AML-193 (cell line): ENCODE measurements around the gene HOXB3.

Experiments
- DNase-seq, 2 experiments: peaks; one replicate each; lab custom pipeline; 2025; lab: John Stamatoyannopoulos, UW

HOXB3 gene

DNA sequence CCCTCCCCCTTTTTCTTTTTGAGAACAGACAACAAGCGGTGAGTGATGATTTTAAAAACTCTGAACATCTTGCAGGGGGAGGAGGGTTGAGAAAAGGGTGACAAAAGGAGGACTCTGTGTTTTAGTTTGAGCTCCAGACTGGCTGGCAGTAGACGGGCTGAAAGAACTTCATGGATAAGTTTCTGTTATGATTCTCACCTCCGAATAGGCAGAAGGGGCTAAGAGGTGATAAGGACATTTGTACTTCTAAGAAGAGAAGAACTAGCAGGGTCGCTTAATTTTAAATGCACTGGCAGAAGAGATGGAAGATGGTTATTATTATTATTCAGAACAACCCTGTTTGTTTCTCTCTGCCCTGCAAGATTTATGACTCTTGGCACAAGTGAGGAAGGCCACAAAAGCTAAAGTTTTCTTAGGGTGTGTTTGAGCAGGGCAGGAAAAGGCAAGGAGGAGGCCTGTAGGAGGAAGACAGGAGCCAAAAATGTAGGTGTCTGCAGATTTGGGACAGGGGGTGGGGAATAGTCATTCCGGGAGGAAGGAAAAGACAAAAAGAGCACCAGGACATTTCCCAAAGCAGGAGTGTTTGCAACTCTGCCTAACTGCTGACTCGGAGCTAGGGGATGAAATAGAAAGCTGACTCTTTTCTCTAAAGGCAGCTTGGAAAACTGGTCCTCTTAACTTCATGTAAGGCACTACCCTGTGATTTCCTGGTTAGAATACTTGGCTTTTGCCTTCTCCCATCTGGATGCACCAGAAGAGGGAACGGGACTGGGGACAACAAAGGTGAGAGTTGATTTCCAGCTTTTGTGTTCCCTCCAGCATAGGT, 33.3 kb downstream of the HOXB3 start:
- DNase-seq = no peak

DNA sequence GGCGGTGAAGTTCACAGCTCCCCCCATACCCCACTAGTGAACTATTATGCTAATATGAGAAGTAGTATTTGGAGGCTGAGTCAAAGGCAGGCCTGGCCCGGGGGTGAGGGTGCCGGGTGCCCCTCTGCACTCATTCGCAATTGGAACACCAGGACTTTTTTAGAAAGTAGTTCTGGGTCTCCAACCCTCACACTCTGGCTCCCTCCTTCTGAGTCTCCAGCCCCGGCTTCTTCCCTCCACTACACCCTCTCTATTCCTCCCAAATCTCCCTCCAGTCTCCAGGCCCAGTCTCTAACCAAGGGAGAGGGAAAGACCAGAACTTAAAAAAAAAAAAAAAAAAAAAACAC, 33.8 kb downstream of the HOXB3 start:
- DNase-seq = no peak

DNA sequence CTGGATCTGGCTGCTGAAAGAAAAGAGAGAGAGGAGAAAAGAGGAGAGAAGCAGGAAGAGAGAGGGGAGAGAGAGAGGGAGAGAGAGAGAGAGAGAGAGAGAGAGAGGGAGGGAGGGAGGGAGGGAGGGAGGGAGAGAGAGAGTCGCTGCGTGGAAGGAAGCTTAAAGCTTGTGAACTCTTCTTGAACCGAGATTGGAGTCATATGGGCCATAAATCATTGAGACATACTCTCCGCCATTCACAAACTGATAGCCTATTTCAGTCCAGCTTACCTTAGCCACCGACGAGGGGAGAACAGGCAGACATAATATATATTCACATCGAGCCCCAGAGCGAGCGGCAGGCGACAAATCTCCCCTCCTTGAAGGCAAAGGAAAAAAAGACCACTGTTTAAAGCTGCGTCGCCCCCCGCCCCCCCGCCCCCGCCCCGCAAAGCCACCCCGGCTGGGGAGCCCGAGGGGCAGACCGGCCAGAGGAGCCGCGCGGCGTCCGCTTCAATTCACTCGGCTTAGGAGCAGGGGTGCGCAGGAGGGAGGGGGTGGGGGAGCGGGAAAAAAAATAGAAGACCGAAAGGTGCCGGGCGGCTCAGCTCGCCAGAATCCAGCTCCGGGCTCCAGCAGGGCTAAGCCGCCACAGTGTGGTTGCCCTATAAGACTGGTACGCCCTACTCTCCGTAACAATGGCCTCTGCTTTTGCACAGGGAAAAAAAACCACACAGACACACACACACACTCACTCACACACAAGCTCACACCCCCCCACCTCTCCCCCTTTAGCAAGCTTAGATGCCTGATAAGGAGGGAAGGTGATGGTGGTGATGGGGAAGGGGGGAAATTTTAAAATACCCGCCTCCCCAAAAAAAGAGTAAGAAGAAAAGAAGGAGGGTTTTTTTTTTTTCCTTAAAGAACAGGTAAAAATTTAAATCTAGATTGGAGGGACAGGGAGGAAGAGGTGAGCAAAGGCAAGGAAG, 34.5 kb downstream of the HOXB3 start:
- DNase-seq = no peak

DNA sequence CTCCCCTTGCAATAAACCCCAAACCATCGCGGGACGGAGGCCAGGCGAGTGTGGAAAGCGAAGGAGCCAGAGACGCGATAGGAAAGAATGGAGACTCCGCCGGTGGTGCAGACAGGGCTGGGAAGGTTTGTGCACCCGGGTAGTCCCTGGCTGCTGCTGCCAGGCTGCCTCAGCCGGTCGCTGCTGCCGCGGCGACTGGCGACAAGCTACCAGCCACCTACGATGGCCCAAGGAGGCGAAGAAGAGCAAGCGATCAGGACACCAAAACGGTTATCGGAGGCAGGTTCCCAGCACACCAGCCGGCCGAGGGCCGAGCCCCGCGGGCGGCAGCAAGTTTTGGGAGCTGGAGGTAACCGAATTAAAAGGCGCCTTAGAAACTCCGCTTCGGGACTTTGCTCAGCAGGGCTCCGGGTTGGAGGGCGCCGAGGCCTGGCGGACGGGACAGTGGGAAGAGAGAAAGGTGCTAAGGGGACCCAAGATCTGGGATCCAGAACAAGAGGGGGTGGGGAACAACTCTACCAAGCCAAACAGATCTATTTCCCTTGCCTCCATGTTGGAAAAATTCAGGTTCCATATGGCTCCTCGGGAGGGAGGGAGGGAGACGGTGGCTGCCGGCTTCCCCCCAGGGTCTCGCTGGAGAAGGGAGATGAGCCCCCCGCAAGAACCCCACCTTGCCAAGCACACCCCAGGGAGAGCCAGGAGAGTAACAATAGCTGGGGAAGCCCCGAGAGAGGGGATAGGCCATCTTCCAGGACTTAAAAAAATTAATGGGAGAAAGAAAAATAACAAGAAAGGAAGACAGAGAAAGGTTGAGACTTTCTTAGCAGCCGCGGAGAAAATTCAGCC, 35.4 kb downstream of the HOXB3 start:
- DNase-seq = no peak

DNA sequence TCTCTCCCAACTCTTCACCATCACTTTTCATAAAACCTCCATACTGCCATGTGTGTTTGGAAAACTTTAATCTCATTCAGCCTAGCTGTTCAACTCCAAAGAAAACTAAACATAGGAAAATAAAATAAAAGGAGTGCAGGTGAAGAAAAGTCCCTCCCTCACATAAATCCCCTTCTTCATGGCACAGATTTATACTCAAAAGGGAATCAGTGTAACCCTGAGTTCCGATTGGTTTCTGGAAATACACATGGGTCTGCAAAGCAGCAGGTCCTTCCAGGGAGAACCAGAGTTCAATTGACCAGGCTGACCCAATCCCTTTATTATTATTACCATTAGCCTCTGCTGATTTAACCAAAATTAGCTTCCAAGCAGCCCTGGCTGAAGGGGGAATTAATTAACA, 36.2 kb downstream of the HOXB3 start:
- DNase-seq = no peak

DNA sequence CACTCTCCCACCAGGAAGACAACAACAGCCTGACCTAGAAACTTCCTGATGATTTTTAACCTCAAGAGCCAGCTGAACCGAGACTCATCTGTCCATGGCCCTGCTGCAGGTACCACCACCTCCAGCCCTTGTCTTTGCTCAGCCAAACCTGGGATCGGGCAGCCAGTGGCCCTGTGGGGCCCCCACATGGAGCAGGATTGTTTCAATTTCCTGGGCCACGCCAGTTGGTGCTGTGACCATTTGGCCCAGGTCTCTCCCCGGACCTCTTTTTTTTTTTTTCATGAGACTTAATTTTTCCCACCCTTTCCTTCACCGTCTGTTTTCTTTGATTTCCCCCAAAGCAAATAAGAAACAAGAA, 36.9 kb downstream of the HOXB3 start:
- no peak for DNase-seq

DNA sequence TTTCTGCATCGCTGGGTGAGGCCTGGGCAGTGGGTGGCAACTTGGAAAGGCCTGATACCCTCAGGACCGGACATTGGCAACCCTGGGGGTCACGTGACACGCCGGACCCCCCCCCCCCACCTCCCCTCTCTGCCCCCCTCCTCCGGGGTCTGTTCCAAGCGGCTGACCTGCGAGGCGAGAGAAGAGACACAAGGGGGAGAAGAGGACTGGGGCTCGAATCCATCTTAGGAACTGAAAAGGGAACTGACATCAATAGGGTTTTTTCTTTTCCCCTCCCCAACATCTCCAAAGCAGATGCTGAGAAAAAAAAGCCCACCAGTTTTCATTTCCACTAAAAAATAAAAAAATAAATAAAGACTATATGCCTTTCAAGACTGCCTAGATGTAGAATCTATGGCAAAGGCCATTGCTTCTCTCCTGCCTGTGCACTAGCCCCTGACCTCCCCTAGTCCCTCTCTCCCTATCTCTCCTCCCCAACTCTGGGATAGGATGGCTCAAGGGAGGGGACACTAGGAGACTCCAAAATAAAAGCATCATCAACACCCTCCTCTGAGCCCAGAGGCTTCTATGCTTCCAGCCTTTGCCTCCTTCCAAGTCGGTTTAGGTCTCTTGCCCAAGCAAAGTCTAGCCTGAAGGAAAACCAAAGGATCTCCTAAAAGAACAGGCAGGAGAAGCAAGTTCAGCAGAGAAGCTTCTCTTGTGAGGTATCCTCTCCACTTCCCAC, 37.4 kb downstream of the HOXB3 start:
- no peak for DNase-seq

DNA sequence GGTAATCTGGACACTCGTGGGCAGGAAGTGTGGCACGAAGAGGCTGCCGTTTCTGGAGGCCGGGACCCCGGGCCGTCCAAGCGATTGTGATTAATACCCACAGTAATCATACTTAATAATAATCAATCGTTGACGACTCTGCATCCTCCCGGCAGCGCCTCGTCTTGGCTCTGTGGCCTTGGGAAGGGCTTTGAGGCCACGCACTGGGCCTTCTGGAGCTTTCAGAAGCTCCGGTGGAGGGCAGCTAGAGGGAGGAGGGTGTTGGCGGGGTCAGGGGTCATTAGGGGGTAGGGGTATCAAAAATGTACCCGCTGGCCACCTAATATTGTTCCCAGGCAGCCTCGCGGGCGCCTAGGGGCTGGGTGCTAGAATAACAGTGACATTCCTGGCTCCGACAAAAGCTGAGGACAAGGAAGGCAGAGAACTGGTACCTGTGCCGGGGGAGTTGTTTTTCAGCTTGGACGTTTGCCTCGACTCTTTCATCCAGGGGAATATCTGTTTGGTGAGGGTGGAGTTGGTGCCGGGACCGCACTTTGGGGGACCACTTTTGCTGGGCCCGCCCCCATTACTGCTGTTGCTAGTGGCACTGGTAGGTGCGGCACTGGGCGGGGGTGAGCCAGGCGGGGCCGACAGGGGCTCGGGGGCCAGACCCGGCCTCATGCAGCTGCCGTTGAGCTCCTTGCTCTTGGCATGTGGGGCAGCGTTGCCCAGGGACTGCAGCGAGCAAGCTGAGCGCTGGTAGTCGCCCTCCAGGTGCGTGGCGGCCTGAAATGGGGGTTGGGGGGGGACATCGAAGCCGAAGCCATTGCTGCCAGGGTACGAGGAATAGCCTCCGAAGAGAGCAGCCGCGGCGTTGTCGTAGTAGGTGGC, 38.2 kb downstream of the HOXB3 start:
- no peak for DNase-seq

DNA sequence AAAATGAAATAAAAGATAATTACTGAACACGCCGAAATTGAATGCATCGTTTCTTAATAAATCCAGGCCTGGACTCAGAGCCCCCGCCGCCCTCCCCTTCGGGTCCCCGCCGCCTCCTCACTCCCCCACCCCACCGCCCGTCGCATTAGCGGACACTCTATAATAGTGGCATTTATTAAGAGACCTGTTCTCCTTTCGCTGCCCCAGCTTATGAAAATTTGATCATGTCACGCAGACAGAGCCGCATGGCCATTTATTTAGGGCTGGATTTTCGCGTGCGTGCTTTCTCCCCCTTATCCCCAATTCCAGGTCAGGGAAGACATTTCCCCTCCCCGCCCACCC, 38.9 kb downstream of the HOXB3 start:
- no peak for DNase-seq

DNA sequence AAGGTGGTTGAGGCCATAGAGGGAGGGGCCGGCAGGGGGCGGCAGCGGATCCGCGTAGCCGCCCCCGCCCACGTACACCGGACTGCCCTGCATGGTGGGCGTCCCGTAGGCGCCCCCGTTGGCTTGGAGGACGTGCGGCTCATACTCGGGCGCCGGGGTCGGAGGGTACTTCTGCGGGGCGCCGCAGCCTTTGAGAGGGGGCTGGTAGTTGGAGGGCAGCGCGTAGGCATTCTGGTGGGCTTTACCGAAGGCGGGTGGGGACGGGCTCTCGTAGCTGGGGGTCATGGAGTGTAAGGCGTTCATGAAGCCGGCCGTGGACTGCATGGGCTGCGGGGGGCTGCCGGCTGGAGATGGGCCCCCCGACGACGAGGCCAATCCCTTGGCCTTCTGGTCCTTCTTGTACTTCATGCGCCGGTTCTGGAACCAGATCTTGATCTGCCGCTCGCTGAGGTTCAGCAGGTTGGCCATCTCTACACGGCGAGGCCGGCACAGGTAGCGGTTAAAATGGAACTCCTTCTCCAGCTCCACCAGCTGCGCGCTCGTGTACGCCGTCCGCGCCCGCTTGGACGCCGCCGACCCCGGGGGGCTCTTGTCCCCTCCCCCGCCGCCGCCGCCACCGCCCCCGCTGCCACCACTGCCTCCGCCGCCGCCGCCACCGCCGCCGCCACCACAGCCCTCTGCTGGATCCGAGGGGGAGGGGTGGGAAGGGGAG, 39.4 kb downstream of the HOXB3 start:
- no peak for DNase-seq

DNA sequence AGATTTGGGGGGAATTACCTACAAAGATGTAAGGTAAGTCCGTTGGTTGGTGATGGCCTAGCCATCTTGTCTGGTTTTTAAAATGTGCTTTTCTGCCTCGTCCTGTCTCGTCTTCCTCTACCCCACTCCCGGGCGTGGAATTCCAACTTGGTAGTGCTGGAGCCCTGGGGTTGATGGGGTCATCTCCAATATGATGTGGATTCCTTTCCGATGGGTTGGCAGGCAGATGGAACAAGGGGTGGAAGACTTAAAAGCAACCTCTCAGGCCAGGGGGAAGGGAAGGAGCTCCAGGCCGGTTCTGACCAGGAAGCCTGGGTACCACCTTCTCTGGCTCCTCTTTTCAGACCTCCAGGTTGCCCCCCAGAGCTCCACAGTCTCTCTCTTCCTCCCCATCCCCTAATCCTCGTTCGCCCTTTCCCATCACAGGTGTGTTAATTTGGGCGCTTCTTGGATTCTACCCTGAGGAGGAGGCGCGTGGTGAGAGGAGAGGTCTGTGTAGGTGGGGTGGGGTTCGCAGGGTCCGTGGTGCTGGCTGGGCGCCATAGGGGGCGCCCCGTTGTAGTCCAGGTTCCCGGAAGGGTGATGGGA, 40.0 kb downstream of the HOXB3 start:
- DNase-seq = no peak

DNA sequence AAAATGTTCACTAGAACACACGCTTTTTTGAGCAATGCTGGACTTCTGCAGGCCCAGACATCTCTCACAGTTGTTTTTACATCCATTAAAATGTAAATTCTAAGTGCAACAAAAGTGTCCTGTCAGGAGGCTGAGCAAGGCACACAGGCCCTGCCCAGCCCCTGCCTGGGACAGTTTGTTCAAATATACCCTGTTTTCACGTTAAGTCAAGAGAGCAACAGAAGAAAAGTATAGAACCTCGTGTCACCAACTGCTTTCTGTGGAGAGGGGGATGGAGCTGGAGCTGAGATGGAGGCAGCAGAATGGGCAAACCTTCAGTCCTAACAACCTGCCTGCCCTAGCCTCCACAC, 40.8 kb downstream of the HOXB3 start:
- no peak for DNase-seq

DNA sequence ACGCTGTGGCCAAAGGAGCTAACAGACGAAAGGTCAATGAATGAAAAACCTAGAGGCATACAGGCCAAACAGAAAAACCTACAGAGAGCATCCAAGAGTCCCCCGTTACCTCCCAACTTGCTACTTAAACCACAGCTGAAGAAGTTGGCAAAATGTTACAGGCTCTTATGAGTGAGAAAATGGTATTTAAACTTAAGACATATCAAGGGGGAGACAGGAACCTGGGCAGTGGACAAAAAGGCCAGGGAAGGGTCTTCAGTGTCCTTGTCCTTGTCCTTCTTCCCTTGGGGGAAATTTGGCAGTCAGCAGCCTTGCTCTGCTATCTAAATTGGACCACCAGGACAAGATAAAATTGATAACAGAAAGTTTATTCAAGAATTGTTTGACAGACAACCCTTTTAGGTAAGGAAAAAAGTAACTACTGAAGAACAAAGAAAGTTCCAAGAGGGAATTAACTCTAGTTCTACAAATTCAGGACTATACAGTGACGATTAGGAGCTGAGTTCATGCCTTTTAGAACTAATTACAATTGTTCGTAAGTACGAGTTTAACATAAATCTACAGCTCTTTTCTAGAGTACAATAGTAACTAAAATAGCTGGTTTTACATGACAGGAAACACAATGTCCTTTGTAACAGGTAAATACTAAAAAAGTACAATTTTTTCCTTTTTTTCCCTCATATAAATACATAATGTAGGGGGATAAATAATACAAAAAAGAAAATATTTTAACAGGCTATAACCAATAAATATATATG, 41.3 kb downstream of the HOXB3 start:
- no peak for DNase-seq

DNA sequence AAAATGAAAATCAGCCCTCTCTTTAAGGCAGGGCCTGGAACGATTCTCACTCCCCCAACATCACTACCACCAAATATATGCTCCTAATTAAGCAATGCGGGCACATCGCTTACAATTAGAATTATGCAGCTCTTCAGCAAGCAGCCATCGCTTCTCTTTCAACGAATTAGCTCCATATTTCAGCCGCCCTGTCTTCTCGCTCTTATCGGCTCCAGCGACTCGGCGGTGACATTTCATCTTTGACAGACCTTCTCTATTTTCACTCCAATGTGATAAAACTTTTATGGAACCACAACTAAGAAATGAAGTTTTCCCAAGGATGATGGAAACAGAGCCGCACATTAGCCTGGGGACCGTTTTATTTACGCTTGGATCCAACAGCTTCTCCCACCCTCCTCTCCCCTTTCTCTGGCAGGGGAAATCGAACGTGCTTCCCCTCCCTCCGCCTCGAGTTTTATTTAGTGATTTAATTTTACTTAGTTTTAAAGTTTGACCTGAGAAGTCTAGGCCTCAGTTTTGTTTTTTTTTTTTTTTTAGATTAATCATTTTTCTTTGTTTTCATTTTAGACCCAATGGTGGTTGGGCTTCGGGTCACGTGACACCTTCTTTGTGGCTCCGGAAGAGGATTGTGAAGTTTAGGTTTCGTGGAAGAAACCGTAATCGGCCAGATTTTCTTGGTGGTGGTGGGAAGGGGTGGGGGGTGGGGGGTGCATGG, 42.1 kb downstream of the HOXB3 start:
- DNase-seq = no peak

DNA sequence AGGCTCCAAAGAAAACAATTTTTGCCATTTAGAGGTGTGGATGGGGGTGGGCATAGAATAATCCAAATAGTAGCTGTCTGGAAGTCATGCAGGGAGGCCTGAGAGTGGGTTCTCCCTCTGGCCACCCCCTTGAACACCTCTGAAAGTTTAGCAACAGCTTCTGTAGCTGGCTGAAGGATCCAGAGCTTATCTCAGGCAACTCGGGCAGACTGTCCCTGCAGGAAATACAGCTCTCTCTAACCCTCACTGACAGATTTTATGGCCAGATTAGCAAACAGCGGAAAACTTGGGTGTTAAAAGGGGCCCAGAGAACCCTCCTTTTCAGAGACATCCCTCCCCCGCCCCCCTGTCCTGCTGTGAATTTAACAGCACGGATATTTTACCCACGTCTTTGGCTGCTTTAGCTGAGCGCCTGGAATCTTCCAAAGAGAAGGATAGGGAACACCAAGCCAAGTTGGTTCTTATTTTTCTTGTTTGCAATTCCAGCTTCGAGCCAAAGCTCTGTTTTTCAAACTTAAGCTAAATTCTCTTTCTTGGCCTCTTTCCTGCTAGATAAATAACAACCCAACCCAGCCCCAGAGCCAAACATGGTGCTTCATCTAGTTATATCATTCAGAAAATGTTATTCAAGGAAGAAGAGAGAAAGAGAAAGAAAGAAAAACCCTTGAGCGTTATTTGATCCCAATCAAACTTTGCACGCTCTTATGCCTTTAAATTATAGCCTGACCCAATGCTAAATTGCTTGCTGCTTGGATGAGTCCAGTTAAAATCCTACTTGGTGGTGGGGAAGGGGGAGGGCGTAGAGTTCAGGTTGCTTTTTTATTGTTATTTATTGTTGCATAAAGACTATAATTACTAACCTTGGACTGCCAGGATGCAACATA, 42.9 kb downstream of the HOXB3 start:
- DNase-seq = no peak

DNA sequence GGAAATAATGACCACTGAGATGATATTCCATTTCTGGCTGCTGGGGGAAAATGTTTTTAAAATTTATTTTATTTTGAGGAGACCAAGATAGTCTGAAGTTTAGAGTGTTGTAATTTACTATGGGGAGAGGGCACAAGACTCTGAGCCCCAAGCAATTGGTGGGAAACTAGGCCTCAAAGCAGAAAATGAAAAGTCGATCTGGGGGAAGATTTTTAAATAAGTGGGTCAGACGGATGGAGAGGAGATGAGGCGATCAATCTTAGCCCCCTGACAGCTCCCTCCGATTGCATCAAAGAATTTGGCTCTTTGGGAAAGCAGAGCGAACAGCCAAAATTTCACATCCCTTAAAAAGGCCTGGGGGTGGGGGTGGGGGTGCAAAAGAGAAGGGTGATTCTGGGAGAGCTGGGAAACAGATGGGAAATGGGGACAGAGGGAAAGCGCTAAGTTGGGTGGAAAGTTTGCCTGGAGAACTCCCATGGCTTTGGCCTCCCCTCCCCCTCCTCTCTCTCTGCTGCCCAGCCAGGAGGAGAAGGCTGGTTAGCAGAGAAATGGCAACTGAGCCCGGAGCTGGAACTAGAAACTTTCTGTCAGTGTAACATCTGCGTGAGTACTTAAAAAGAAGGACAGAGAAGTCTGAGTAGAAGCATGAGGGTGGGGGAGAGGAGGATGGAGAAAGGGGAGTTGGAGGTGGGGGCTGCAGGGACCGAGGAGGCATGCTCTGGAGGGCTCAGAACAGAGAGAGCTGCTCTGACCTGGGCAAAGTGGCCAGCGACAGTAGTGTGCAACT, 43.7 kb downstream of the HOXB3 start:
- no peak for DNase-seq

DNA sequence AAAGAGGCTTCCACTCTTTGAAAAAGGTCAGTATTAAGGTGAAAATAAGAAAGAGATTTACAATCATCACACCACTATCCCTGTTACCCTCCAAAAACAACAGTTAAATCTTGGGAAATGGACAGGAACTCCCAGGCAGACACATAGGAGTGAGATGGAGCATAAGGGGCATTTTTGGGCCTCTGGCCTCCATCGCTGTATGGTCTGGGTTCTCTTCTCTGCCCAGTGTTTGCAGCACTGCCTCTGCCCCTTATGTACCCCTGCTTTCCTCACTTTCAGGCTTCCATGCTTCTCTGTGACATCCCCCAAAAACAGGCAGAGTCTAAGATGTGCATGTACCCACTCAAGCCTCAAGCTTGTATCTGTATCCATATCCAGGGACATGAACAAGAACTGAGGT, 44.5 kb downstream of the HOXB3 start:
- no peak for DNase-seq
